Natural killer cell treated with Interleukin-12 subunit alpha and Interleukin-12 subunit beta and Interleukin-15 and Interleukin-18, amount 100 ng/mL, for 72 hours (primary cell): Measurements from ENCODE around the gene VRK1. TPM values are rescaled to one million over a fixed set of nuclear protein-coding genes. Genes with fewer than 3 reads are reported as not detected.

ENCODE experiments used
- ATAC-seq, 2 donors: fragments of 150-1000 bp; cut with Tn5 transposase in 1 of 2; sonication (Bioruptor Pico), chemical (Tn5 transposase) in 1 of 2; 2 replicates each; pipeline ENCODE4 v1.10.0; 2021
- DNase-seq: peaks from one replicate; pipeline ENCODE4 v3.0.0; 2022; ENCODE audit warnings: low spot score
- H3K27ac Mint-ChIP-seq, 2 donors: 1 replicate in 1 of 2; 2 replicates in 1 of 2; pipeline ENCODE4 v1.8.0; 2022; ENCODE audit warnings: mixed read lengths in 2 of 2, mild to moderate bottlenecking in 1 of 2, moderate library complexity in 1 of 2
- H3K27me3 Mint-ChIP-seq, 2 donors: 1 replicate in 1 of 2; 2 replicates in 1 of 2; pipeline ENCODE4 v1.8.0; 2022; ENCODE audit warnings: mixed read lengths in 2 of 2
- H3K36me3 Mint-ChIP-seq: one replicate; pipeline ENCODE4 v1.8.0; 2022; ENCODE audit warnings: mixed read lengths
- H3K4me1 Mint-ChIP-seq, 2 donors: 1 replicate in 1 of 2; 2 replicates in 1 of 2; pipeline ENCODE4 v1.8.0; 2022; ENCODE audit warnings: low read depth in 2 of 2, mixed read lengths in 2 of 2, mild to moderate bottlenecking in 1 of 2
- H3K4me3 Mint-ChIP-seq: one replicate; pipeline ENCODE4 v1.8.0; 2022; ENCODE audit warnings: mixed read lengths
- H3K9me3 Mint-ChIP-seq: 2 replicates; pipeline ENCODE4 v1.8.0; 2022; ENCODE audit warnings: mixed read lengths
- total RNA-seq, 2 donors: library from RNA; stranded (reverse); gene quantifications; one replicate each; pipeline ENCODE4 v1.2.3, GENCODE V29; 2022

The VRK1 gene
- total RNA-seq, 2 donors from 2014 or later = 39.9 to 79.3 TPM

GRCh38 chr14:96911499-96912149 is 114.4 kb downstream of the VRK1 start:
- ATAC-seq (no peak), DNase-seq (no peak)
- H3K27me3 Mint-ChIP-seq = no peaks in the 10 kb centered on the region
- peaks cover 15% of the 10 kb centered on the region for H3K36me3 Mint-ChIP-seq
- H3K9me3 Mint-ChIP-seq = peaks cover 5% of the 10 kb centered on the region
- no peak overlapping the region for H3K4me3 Mint-ChIP-seq
- no peak overlapping the region for H3K27ac Mint-ChIP-seq
- no peaks in the 10 kb centered on the region for H3K4me1 Mint-ChIP-seq

DNA sequence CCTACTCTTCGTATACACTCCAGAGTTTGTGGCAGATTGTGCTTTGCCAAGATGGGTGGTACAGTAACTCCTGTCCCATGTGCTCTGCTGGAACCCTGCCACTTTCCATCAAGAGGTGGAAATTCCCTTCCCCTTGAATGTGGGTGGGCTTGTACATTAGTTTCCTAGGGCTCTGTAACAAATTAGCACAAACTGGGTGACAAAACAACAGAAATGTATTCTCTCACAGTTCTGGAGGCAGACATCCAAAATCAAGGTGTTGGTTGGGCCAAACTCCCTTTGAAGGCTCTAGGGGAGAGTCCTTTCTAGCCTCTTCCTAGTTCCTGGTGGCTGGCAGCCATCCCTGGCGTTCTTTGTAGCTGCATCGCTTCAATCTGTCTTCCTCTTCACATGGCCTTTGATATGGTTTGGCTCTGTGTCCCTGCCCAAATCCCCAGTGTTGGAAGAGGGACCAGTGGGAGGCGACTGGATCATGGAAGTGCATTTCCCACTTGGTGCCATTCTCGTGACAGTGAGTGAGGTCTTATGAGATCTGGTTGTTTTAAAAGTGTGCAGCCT is 117.5 kb downstream of the VRK1 start:
- H3K36me3 Mint-ChIP-seq = peaks cover 8% of the 10 kb centered on the region
- no peak for DNase-seq
- H3K9me3 Mint-ChIP-seq = peaks cover 5% of the 10 kb centered on the region
- H3K4me1 Mint-ChIP-seq = no peaks in the 10 kb centered on the region
- H3K4me3 Mint-ChIP-seq = no peak overlapping the region
- no peaks in the 10 kb centered on the region for H3K27me3 Mint-ChIP-seq
- H3K27ac Mint-ChIP-seq = no peak overlapping the region
- ATAC-seq = no peak

GRCh38 chr14:96915478-96915877 is 118.3 kb downstream of the VRK1 start:
- Mint-ChIP-seq H3K4me3 (no peak overlapping the region), H3K27me3 (no peaks in the 10 kb centered on the region), H3K36me3 (no peaks in the 10 kb centered on the region), H3K4me1 (no peaks in the 10 kb centered on the region), H3K27ac (no peak overlapping the region), H3K9me3 (no peaks in the 10 kb centered on the region)
- DNase-seq (no peak), ATAC-seq (no peak)

GRCh38 chr14:96916751-96917150 is 119.6 kb downstream of the VRK1 start:
- Mint-ChIP-seq H3K27me3 (no peaks in the 10 kb centered on the region), H3K4me3 (no peak overlapping the region), H3K27ac (no peak overlapping the region), H3K36me3 (no peaks in the 10 kb centered on the region), H3K4me1 (no peaks in the 10 kb centered on the region), H3K9me3 (no peaks in the 10 kb centered on the region)
- DNase-seq (no peak), ATAC-seq (no peak)

- Mint-ChIP-seq H3K4me3 (no peak overlapping the region), H3K9me3 (no peaks in the 10 kb centered on the region), H3K36me3 (no peaks in the 10 kb centered on the region), H3K4me1 (no peaks in the 10 kb centered on the region), H3K27me3 (no peaks in the 10 kb centered on the region), H3K27ac (no peak overlapping the region)
- ATAC-seq (no peak), DNase-seq (no peak)
Observed at GRCh38 chr14:96917442-96917963, 120.3 kb downstream of the VRK1 start.

DNA sequence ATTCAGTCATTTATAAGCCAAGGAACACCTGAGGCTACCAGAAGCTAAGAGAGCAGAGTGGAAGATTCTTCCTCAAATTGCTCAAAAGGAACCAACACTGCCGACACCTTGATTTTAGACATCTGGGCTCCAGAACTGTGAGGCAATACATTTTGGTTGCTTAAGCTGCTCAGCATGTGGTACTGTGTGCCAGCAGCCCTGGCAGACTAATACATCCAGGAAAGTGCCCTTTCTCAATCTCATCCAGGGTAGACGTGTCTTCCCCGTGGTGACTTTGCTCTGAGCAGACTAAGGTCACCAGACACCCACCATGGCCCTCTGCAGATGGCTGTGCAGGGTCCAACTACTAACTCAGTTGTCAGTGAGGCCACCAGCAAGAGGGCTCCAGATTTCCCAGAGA is 122.8 kb downstream of the VRK1 start:
- no peaks in the 10 kb centered on the region for H3K36me3 Mint-ChIP-seq
- no peaks in the 10 kb centered on the region for H3K27me3 Mint-ChIP-seq
- peak in 1 of 2 donors; percentile 28 for ATAC-seq
- H3K27ac Mint-ChIP-seq = no peak overlapping the region
- H3K9me3 Mint-ChIP-seq = no peaks in the 10 kb centered on the region
- no peak for DNase-seq
- no peaks in the 10 kb centered on the region for H3K4me1 Mint-ChIP-seq
- no peak overlapping the region for H3K4me3 Mint-ChIP-seq

- Mint-ChIP-seq H3K9me3 (no peaks in the 10 kb centered on the region), H3K27me3 (no peaks in the 10 kb centered on the region), H3K36me3 (no peaks in the 10 kb centered on the region), H3K4me3 (no peak overlapping the region), H3K27ac (no peak overlapping the region), H3K4me1 (no peaks in the 10 kb centered on the region)
- no peak for DNase-seq
- ATAC-seq = no peak
Observed at GRCh38 chr14:96920820-96921219, 123.6 kb downstream of the VRK1 start.

GRCh38 chr14:96922986-96923385 is 125.8 kb downstream of the VRK1 start:
- DNase-seq (no peak), ATAC-seq (no peak)
- Mint-ChIP-seq H3K27ac (no peak overlapping the region), H3K27me3 (no peaks in the 10 kb centered on the region), H3K36me3 (no peaks in the 10 kb centered on the region), H3K4me1 (no peaks in the 10 kb centered on the region), H3K4me3 (no peak overlapping the region), H3K9me3 (no peaks in the 10 kb centered on the region)

DNA sequence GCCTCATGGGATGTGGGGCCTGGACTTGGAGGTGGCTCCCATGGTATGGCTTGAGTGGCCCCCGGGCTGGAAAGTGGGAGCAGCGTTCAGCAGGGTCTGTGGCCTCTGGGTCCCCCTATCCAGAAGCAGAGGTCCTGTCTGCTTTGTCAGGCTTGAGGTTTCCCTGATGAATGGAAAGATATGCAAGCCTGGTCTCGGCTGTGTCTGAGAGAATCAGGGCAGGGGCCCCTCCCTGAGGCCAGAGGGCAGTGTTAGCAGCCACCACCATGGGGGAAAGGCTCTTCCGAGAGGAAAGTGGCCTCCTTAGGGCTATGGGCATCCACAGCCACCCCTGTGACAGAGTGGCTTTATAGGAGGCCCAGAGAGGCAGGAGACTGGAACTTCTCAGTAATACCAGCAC is 128.2 kb downstream of the VRK1 start:
- DNase-seq (no peak), ATAC-seq (no peak)
- no peaks in the 10 kb centered on the region for H3K4me1 Mint-ChIP-seq
- H3K27me3 Mint-ChIP-seq = no peaks in the 10 kb centered on the region
- no peak overlapping the region for H3K27ac Mint-ChIP-seq
- no peaks in the 10 kb centered on the region for H3K9me3 Mint-ChIP-seq
- H3K4me3 Mint-ChIP-seq = no peak overlapping the region
- H3K36me3 Mint-ChIP-seq = no peaks in the 10 kb centered on the region

- DNase-seq (no peak), ATAC-seq (no peak)
- no peak overlapping the region for H3K4me3 Mint-ChIP-seq
- H3K27ac Mint-ChIP-seq = no peak overlapping the region
- no peaks in the 10 kb centered on the region for H3K9me3 Mint-ChIP-seq
- H3K36me3 Mint-ChIP-seq = no peaks in the 10 kb centered on the region
- H3K27me3 Mint-ChIP-seq = no peaks in the 10 kb centered on the region
- no peaks in the 10 kb centered on the region for H3K4me1 Mint-ChIP-seq
Observed at GRCh38 chr14:96926001-96926400, 128.8 kb downstream of the VRK1 start.

- no peak overlapping the region for H3K27ac Mint-ChIP-seq
- H3K4me3 Mint-ChIP-seq = no peak overlapping the region
- no peaks in the 10 kb centered on the region for H3K9me3 Mint-ChIP-seq
- no peaks in the 10 kb centered on the region for H3K36me3 Mint-ChIP-seq
- no peak for ATAC-seq
- no peaks in the 10 kb centered on the region for H3K27me3 Mint-ChIP-seq
- DNase-seq = no peak
- no peaks in the 10 kb centered on the region for H3K4me1 Mint-ChIP-seq
Observed at GRCh38 chr14:96928779-96929380, 131.7 kb downstream of the VRK1 start.

DNA sequence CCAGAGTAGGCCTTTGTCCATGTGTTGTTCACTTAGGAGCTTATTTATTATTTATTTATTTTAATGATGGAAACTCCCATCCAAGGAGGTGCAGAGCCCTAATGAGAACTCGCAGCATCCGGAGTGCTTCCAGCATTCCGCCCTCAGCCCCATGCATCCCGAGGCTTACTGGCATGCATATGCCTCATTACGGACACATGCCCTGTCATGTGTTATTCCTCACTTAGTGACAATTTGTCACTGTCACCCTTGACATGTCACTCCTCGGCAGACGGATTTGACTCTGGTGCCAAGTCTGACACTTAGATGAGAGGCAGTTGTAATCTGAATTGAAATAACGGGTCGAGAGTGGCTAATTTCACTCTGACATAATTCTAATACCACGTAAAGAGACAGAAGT is 132.8 kb downstream of the VRK1 start:
- Mint-ChIP-seq H3K27me3 (no peaks in the 10 kb centered on the region), H3K4me1 (no peaks in the 10 kb centered on the region), H3K36me3 (no peaks in the 10 kb centered on the region), H3K9me3 (no peaks in the 10 kb centered on the region), H3K4me3 (no peak overlapping the region), H3K27ac (no peak overlapping the region)
- ATAC-seq = no peak
- DNase-seq = no peak

GRCh38 chr14:96930526-96930925 is 133.3 kb downstream of the VRK1 start:
- H3K9me3 Mint-ChIP-seq = no peaks in the 10 kb centered on the region
- H3K4me1 Mint-ChIP-seq = no peaks in the 10 kb centered on the region
- H3K36me3 Mint-ChIP-seq = no peaks in the 10 kb centered on the region
- ATAC-seq (no peak), DNase-seq (no peak)
- H3K4me3 Mint-ChIP-seq = no peak overlapping the region
- no peaks in the 10 kb centered on the region for H3K27me3 Mint-ChIP-seq
- no peak overlapping the region for H3K27ac Mint-ChIP-seq
